Heart left ventricle (tissue), 13 donors: ENCODE data around the gene C2CD2L.

Source experiments
- CTCF ChIP-seq, 12 donors: fragments of 200-600 bp; sonication (generic) in 4 of 12; IDR thresholded peaks; one replicate each; pipeline versions ENCODE4 v1.5.0 to v1.8.0; 2018 to 2022; ENCODE audit warnings: antibody characterized with exemption in 12 of 12, mild to moderate bottlenecking in 5 of 12
- POLR2A ChIP-seq, 2 donors: fragments of 450-650 bp; IDR thresholded peaks; one replicate each; pipeline ENCODE4 v1.6.1; 2017; ENCODE audit warnings: antibody characterized with exemption in 2 of 2, mild to moderate bottlenecking in 2 of 2, moderate library complexity in 2 of 2
- donor health status: ischemic (EF 13 %, LVEDD 7.1; RV severe dilation, severe dysfunction).
- donor health status: DM: no; HTN: yes; CAD: no.
- donor health status: DM: no; HTN: no; CAD: no.
- donor health status: ischemic (EF 25% LVEDD 6.9; RV normal size, moderate dysfunction).
- donor health status: ischemic (EF 25% LVEDD 5.7; RV mildly dilated, moderate dysfunction).
- donor health status: ischemic (EF 35%, LVEDD 5.7; RV mildly dilated, moderate dysfunction).
- donor health status: nonischemic (EF 11% LVEDD 7.7; RV severe dilation, severe dysfunction).
- donor health status: DM: yes; HTN: yes; CAD: no.
- donor health status: PGD.
- donor health status: ischemic (EF 29% LVEDD 5.4; RV normal size, mild dysfunction).
- donor health status: nonischemic (EF 23%, LVEDD 6.1; RV moderate dilation, normal function).

- TF ChIP-seq POLR2A (IDR thresholded peaks at IDR 0.05): no peak
- TF ChIP-seq CTCF (IDR thresholded peaks at IDR 0.05): no peak
Measured at GRCh38 chr11:119125821-119126220, 18.7 kb downstream of the C2CD2L start.
